ENCODE data around the gene AUTS2.

The AUTS2 gene

GRCh38 chr7:70457883-70458680, 859.8 kb downstream of the AUTS2 start:
- no peak overlapping the region for H3K4me3 ChIP-seq (ENCODE audit: low read length)
- TF ChIP-seq CTCF (conservative IDR thresholded peaks at IDR 0.05; ENCODE audit: low read length): no peak
- no peak for DNase-seq (ENCODE audit: low read depth)

GRCh38 chr7:70458745-70459144, 860.5 kb downstream of the AUTS2 start:
- DNase-seq (ENCODE audit: low read depth): no peak
- TF ChIP-seq CTCF (conservative IDR thresholded peaks at IDR 0.05; ENCODE audit: low read length): no peak
- H3K4me3 ChIP-seq (ENCODE audit: low read length): no peak overlapping the region

GRCh38 chr7:70459546-70459945, 861.3 kb downstream of the AUTS2 start:
- DNase-seq (ENCODE audit: low read depth): no peak

GRCh38 chr7:70460071-70460470, 861.8 kb downstream of the AUTS2 start:
- H3K4me3 ChIP-seq (ENCODE audit: low read length): no peak overlapping the region
- DNase-seq (ENCODE audit: low read depth): no peak
- no peak for TF ChIP-seq CTCF (conservative IDR thresholded peaks at IDR 0.05; ENCODE audit: low read length)

More at GRCh38 chr7:70459546-70459945, 861.3 kb downstream of the AUTS2 start:
- TF ChIP-seq CTCF (conservative IDR thresholded peaks at IDR 0.05; ENCODE audit: low read length): no peak
- H3K4me3 ChIP-seq (ENCODE audit: low read length): no peak overlapping the region

GRCh38 chr7:70460562-70460961, 862.3 kb downstream of the AUTS2 start:
- TF ChIP-seq CTCF (conservative IDR thresholded peaks at IDR 0.05; ENCODE audit: low read length): no peak
- no peak overlapping the region for H3K4me3 ChIP-seq (ENCODE audit: low read length)
- DNase-seq (ENCODE audit: low read depth): no peak

- TF ChIP-seq CTCF (conservative IDR thresholded peaks at IDR 0.05; ENCODE audit: low read length): no peak
- no peak overlapping the region for H3K4me3 ChIP-seq (ENCODE audit: low read length)
- no peak for DNase-seq (ENCODE audit: low read depth)
These were observed 865.2 kb downstream of the AUTS2 start for GRCh38 chr7:70463352-70463938.

Measured in AG10803 (cell line).